Gastroesophageal sphincter (tissue), 4 donors: ENCODE measurements around the gene IGF2R. TPM values are rescaled to one million over a fixed set of nuclear protein-coding genes. Genes with fewer than 3 reads are reported as not detected.

Experiments
- ATAC-seq: fragments of 150-250 bp; one replicate; pipeline ENCODE4 v1.9.1; 2016; ENCODE audit warnings: mild to moderate bottlenecking, moderate library complexity
- H3K27ac ChIP-seq, 4 donors: fragments of 200-600 bp; sonication (generic) in 3 of 4; 1 replicate in 3 of 4; 2 replicates in 1 of 4; pipeline ENCODE4 v1.5.1; 2016 to 2019
- H3K27me3 ChIP-seq: fragments of 200-600 bp; sonication (generic); one replicate; pipeline ENCODE4 v1.5.1; 2019
- H3K36me3 ChIP-seq, 2 donors: fragments of 200-600 bp; sonication (generic); one replicate each; pipeline ENCODE4 v1.5.1; 2019; ENCODE audit warnings: control low read depth in 1 of 2
- H3K4me1 ChIP-seq, 3 donors: fragments of 200-600 bp; sonication (generic); 1 replicate in 2 of 3; 2 replicates in 1 of 3; pipeline ENCODE4 v1.5.1; 2016 to 2019; ENCODE audit warnings: control low read depth in 2 of 3
- H3K4me3 ChIP-seq, 2 donors: fragments of 200-600 bp; sonication (generic); one replicate each; pipeline ENCODE4 v1.5.1; 2019; ENCODE audit warnings: mild to moderate bottlenecking in 1 of 2, moderate library complexity in 1 of 2
- H3K9me3 ChIP-seq, 3 donors: fragments of 200-600 bp; sonication (generic); one replicate each; pipeline ENCODE4 v1.5.1; 2017 to 2019; ENCODE audit warnings: control low read depth in 2 of 3
- EP300 ChIP-seq: sonication (generic); formaldehyde crosslinking; IDR thresholded peaks from one replicate; pipeline ENCODE4 v1.6.1; 2017; ENCODE audit warnings: antibody characterized with exemption, mild to moderate bottlenecking
- POLR2A ChIP-seq, 2 donors: fragments of 450-650 bp; IDR thresholded peaks; one replicate each; pipeline ENCODE4 v1.6.1; 2017; ENCODE audit warnings: antibody characterized with exemption in 2 of 2, mild to moderate bottlenecking in 2 of 2, moderate library complexity in 1 of 2
- POLR2AphosphoS5 ChIP-seq: sonication (generic); formaldehyde crosslinking; IDR thresholded peaks from one replicate; pipeline ENCODE4 v1.6.1; 2017; ENCODE audit warnings: antibody characterized with exemption
- WGBS, 2 donors: methylation state at CpG; one replicate each; pipeline ENCODE4 v1.1.5; 2018; ENCODE audit warnings: low coverage in 1 of 2; 5-methylcytosine and 5-hydroxymethylcytosine counted together
- total RNA-seq, 4 donors: library from RNA; depleted of rRNA; stranded (reverse); fragments of >200 nt; gene quantifications; one replicate each; pipeline ENCODE4 v1.1.0, GENCODE V29; 2016
- TF ChIP-seq, protein P1 (sequence below), 4 experiments: fragments of 200-600 bp in 2 of 4; fragments of 450-650 bp in 2 of 4; sonication (generic) in 1 of 4; IDR thresholded peaks; one replicate each; pipeline ENCODE4 v1.5.1; 2017 to 2019; ENCODE audit warnings: antibody characterized with exemption in 4 of 4, mild to moderate bottlenecking in 2 of 4, moderate library complexity in 2 of 4

The IGF2R gene
- total RNA-seq, 4 donors from 2014 or later = 47.9 to 81.3 (median 52.7) TPM

DNA sequence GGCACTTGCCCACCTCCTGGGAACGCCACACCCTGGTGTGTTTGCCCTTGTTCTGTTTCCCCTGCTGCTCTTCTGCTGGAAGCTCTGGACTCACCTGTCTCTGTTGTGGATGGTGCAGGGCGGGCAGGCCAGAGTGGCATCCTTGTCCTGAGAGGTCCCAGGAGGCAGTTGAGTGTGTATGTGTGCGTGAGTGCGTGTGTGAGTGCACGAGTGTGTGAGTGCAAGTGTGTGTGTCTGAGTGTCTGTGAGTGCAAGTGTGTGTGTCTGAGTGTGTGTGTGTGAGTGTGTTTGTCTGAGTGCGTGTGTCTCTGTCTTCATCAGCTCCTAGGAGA is 12.2 kb downstream of the IGF2R start:
- no peak overlapping the region for H3K4me3 ChIP-seq
- H3K36me3 ChIP-seq = no peaks in the 10 kb centered on the region
- WGBS, 2 donors = 77 to 93% methylated on average over 3 to 4 of the region's 6 CpGs
- peaks cover 11 to 92% (median 57%) of the 10 kb centered on the region in 3 donors for H3K4me1 ChIP-seq
- peak overlapping the region in 3 of 4 donors; percentile 18 to 73 (median 70) for H3K27ac ChIP-seq
- H3K27me3 ChIP-seq = no peaks in the 10 kb centered on the region
- TF ChIP-seq EP300 (no peak), POLR2A (IDR thresholded peaks at IDR 0.05) (no peak), POLR2AphosphoS5 (no peak)
- TF ChIP-seq, protein P1, sequence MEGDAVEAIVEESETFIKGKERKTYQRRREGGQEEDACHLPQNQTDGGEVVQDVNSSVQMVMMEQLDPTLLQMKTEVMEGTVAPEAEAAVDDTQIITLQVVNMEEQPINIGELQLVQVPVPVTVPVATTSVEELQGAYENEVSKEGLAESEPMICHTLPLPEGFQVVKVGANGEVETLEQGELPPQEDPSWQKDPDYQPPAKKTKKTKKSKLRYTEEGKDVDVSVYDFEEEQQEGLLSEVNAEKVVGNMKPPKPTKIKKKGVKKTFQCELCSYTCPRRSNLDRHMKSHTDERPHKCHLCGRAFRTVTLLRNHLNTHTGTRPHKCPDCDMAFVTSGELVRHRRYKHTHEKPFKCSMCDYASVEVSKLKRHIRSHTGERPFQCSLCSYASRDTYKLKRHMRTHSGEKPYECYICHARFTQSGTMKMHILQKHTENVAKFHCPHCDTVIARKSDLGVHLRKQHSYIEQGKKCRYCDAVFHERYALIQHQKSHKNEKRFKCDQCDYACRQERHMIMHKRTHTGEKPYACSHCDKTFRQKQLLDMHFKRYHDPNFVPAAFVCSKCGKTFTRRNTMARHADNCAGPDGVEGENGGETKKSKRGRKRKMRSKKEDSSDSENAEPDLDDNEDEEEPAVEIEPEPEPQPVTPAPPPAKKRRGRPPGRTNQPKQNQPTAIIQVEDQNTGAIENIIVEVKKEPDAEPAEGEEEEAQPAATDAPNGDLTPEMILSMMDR (IDR thresholded peaks at IDR 0.05) = no peak
- no peak for ATAC-seq
- no peaks in the 10 kb centered on the region for H3K9me3 ChIP-seq

DNA sequence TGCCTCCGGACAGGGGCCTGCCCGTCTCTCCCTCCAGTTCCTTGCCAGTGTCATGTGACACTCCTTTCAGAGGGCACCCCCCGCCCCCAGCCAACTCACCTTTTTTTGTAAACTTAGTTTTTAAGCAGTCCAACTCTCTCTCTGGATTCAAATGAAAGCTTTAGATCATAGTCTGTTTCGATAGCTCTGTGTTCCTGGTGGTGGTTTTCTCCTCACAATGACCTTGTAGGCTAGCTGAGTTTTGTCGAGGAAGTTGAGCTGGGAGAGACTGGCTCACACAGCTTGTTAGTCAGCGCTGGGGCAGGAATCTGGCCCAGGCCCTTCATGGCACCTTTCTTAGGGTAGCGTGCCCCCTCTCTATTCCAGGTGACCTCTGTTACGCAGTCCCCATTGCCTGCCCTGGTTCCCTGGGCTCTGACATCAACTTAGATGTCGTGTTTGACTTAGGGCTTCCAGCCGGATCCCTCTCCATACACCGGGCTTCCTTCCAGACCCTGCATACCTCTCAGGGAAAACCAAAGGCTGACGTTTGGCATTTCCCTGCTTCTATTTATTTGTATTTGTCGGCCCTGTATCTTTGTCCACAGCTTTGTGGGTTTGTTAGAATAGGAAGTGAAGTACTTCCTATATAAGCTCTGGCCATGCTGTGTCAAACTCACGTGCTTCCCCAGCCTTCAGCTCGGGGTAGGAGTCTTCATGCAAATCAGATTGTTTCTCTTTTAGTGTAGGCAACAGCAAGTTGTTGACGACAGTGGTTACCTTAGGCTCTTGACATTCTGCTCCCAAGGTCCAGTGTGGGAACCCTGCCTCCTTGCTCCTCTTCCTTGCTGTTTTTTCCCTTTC is 12.7 kb downstream of the IGF2R start:
- Histone ChIP-seq H3K4me1 (peaks cover 11 to 97% (median 57%) of the 10 kb centered on the region in 3 donors), H3K9me3 (no peaks in the 10 kb centered on the region), H3K4me3 (no peak overlapping the region), H3K27ac (peak overlapping the region in 3 of 4 donors; percentile 18 to 73 (median 70)), H3K27me3 (no peaks in the 10 kb centered on the region), H3K36me3 (no peaks in the 10 kb centered on the region)
- TF ChIP-seq POLR2AphosphoS5 = no peak
- WGBS, 2 donors = 32 to 33% methylated on average over 11 to 14 of the region's 16 CpGs
- ATAC-seq = peak; percentile 38

DNA sequence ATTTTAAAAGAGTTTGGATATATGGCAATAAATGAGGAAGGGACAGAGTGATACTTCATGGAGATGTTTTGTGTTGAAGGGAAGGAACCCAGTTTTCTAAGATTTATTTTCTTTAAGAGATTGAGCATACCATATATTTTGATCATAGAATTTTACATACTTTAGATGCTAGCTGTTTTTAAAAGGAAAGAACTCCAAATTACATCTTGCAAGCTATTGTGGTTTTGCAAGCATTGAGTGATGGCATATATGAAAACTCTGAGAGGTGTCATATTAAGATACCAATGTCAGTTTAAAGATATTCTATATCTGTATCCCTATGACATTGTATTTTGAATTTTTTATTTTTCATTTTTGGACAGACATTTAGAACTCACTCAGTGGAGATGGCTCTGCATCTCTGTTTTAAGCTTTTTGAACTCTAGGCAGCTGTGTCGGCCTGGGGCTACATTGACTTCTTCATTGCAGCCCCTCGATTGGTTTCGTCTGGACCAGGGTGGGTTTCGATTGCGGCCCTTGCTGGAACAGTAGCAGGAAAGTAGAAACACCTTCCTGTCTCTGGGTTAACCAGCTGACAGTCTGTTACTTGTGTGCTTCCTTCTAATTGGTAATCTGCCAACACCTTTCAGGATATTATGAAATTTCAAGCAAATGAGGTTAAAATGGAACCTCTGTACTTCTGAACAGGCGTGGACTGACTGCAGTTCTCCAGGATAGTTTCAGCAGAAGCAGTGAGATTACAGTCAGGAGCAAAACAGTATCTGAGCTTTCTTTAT is 14.0 kb downstream of the IGF2R start:
- ATAC-seq = peak; percentile 36
- H3K4me3 ChIP-seq = no peak overlapping the region
- WGBS, 2 donors = 69 to 72% methylated on average over 2 to 6 of the region's 6 CpGs
- no peaks in the 10 kb centered on the region for H3K27me3 ChIP-seq
- H3K9me3 ChIP-seq = no peaks in the 10 kb centered on the region
- peaks cover 11 to 97% (median 52%) of the 10 kb centered on the region in 3 donors for H3K4me1 ChIP-seq
- TF ChIP-seq EP300 (no peak), POLR2AphosphoS5 (no peak), POLR2A (IDR thresholded peaks at IDR 0.05) (no peak)
- TF ChIP-seq, protein P1 (IDR thresholded peaks at IDR 0.05) = no peak
- no peaks in the 10 kb centered on the region for H3K36me3 ChIP-seq
- peak overlapping the region in 2 of 4 donors; percentile 70 to 73 for H3K27ac ChIP-seq

DNA sequence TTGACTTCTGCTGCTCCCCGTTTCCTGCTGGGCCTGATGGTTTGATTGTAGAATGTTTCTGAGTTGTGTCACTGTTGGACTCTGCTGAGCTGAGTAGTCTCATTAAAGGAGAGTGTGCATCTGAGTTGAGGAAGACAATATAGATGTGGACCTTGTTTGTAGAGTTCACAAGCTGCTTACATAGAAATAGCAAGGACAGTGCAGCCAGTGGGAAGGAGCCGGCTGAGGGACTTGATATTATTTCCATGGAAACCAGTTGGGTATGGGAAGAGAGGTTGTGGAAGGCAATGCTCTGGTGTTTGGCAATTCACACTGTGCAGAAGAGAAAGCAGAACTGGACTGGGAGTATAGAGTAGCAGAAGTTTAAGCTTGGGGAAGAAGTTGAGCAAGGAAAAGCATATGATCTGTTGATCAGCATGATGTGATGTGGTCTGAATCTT is 14.8 kb downstream of the IGF2R start:
- peaks cover 11 to 95% (median 46%) of the 10 kb centered on the region in 3 donors for H3K4me1 ChIP-seq
- H3K9me3 ChIP-seq = no peaks in the 10 kb centered on the region
- no peak overlapping the region for H3K4me3 ChIP-seq
- no peaks in the 10 kb centered on the region for H3K36me3 ChIP-seq
- no peak for TF ChIP-seq POLR2A (IDR thresholded peaks at IDR 0.05)
- TF ChIP-seq EP300 = no peak
- TF ChIP-seq, protein P1 (IDR thresholded peaks at IDR 0.05) = no peak
- no peak for TF ChIP-seq POLR2AphosphoS5
- H3K27me3 ChIP-seq = no peaks in the 10 kb centered on the region
- peak; percentile 57 for ATAC-seq
- peak overlapping the region in 2 of 4 donors; percentile 16 to 70 for H3K27ac ChIP-seq
- WGBS, 2 donors = 31 to 47% methylated on average over 2 of the region's 2 CpGs

DNA sequence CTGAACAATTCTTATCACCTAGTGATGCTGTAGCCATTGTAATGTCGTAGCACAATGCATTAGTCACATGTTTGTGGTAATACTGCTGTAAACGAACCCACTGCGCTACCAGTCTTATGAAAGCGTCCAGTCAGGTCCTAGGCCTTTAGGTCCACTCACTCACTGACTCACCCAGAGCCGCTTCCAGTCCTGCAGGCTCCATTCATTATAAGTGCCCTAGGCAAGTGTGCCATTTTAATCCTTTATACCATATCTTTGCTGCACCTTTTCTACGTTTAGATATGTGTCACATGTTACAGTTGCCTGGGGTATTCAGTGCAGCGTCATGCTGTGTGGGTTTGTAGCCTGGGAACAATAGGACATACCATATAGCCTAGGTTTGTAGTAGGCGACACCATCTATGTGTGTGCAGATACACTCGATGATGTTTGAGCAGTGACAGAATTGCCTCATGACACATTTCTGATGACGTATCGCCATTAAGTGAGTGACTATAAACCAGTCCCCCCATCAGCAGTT is 15.4 kb downstream of the IGF2R start:
- H3K27ac ChIP-seq = peak overlapping the region in 2 of 4 donors; percentile 9 to 25
- ATAC-seq = no peak
- 80 to 97% methylated on average over 4 to 10 of the region's 11 CpGs for WGBS, 2 donors
- TF ChIP-seq, protein P1 (IDR thresholded peaks at IDR 0.05) = no peak
- TF ChIP-seq EP300 = no peak
- TF ChIP-seq POLR2AphosphoS5 = no peak
- TF ChIP-seq POLR2A (IDR thresholded peaks at IDR 0.05) = no peak
- H3K4me3 ChIP-seq = no peak overlapping the region
- peaks cover 11 to 95% (median 48%) of the 10 kb centered on the region in 3 donors for H3K4me1 ChIP-seq
- no peaks in the 10 kb centered on the region for H3K27me3 ChIP-seq
- H3K9me3 ChIP-seq = no peaks in the 10 kb centered on the region
- H3K36me3 ChIP-seq = no peaks in the 10 kb centered on the region
